ENCODE measurements around the gene SRRT. TPM values are rescaled to one million over a fixed set of nuclear protein-coding genes. Genes with fewer than 3 reads are reported as not detected.

Gene SRRT
- total and polyA plus RNA-seq, 2 donors (not counting 3 experiments of a cell fraction or from before 2014, with no cell fraction given), result 58.6 to 199 TPM

- H3K27ac ChIP-seq (ENCODE audit: insufficient read depth, low read depth, low read length), result peak overlapping the region; percentile 89
- peak overlapping the region; percentile 87 for H2AFZ ChIP-seq (ENCODE audit: low read depth, low read length)
- H3K9me3 ChIP-seq (replicated peaks; ENCODE audit: control insufficient read depth, insufficient read depth, low read length), result no peaks in the 10 kb centered on the region
- DNase-seq (ENCODE audit: low read depth, low spot score) (no peak), FAIRE-seq (no peak)
- dilution Hi-C loops (cut with MboI; ENCODE audit: extremely low pct_ligation_motif_present, low sequenced_read_pairs), result no loop called here
- intact Hi-C loops (cut with micrococcal nuclease), result loop anchor here (2.0 kb wide), 1 partner anchor 21 kb away; the partner anchor contains the start of gene SLC12A9
- H4K20me1 ChIP-seq (replicated peaks; ENCODE audit: control insufficient read depth, extremely low read depth, insufficient read depth, low read length), result no peaks in the 10 kb centered on the region
- TF ChIP-seq MYC (IDR thresholded peaks at IDR 0.05; ENCODE audit: low read depth, low read length) (no peak), POLR2AphosphoS5 (IDR thresholded peaks at IDR 0.05; ENCODE audit: insufficient read depth, low read depth, low read length) (no peak), JUN (IDR thresholded peaks at IDR 0.05; ENCODE audit: borderline replicate concordance, insufficient read depth, insufficient read length, low read depth) (no peak), GATA2 (IDR thresholded peaks at IDR 0.05; ENCODE audit: insufficient read depth, insufficient read length, low read depth, low read length) (no peak), EZH2 (IDR thresholded peaks at IDR 0.05; ENCODE audit: borderline replicate concordance, low read depth, low read length, severe bottlenecking) (no peak), POLR2A (IDR thresholded peaks at IDR 0.05; ENCODE audit: low read depth, low read length) (no peak), FOS (IDR thresholded peaks at IDR 0.05; ENCODE audit: borderline replicate concordance, insufficient read depth, low read length) (no peak)
- TF ChIP-seq, protein P1, sequence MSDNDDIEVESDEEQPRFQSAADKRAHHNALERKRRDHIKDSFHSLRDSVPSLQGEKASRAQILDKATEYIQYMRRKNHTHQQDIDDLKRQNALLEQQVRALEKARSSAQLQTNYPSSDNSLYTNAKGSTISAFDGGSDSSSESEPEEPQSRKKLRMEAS (IDR thresholded peaks at IDR 0.05; ENCODE audit: insufficient read depth, insufficient read length), result no peak
- TF ChIP-seq, protein P2, sequence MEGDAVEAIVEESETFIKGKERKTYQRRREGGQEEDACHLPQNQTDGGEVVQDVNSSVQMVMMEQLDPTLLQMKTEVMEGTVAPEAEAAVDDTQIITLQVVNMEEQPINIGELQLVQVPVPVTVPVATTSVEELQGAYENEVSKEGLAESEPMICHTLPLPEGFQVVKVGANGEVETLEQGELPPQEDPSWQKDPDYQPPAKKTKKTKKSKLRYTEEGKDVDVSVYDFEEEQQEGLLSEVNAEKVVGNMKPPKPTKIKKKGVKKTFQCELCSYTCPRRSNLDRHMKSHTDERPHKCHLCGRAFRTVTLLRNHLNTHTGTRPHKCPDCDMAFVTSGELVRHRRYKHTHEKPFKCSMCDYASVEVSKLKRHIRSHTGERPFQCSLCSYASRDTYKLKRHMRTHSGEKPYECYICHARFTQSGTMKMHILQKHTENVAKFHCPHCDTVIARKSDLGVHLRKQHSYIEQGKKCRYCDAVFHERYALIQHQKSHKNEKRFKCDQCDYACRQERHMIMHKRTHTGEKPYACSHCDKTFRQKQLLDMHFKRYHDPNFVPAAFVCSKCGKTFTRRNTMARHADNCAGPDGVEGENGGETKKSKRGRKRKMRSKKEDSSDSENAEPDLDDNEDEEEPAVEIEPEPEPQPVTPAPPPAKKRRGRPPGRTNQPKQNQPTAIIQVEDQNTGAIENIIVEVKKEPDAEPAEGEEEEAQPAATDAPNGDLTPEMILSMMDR (IDR thresholded peaks at IDR 0.05; ENCODE audit: extremely low read depth in 1 of 2, insufficient read depth in 1 of 2, low read depth in 1 of 2, low read length in 2 of 2), result no peak
- peaks cover 46% of the 10 kb centered on the region for H3K79me2 ChIP-seq (ENCODE audit: control insufficient read depth, insufficient read depth, low read length)
- POLR2A ChIA-PET, result interaction anchor here (0.6 kb wide), 1 partner anchor 269 kb away, joined by 3 read pairs; no protein-coding TSS in a partner anchor
- H3K4me2 ChIP-seq (ENCODE audit: insufficient read depth, low read length), result peak overlapping the region; percentile 88
- H3K4me3 ChIP-seq (replicated peaks in 1 of 3; ENCODE audit: insufficient read depth in 1 of 3, low read depth in 1 of 3, low read length in 3 of 3), result peak overlapping the region in 2 of 3 experiments; percentile 59 to 79
- peak overlapping the region; percentile 93 for H3K9ac ChIP-seq (replicated peaks; ENCODE audit: extremely low read depth, insufficient read depth, low read length)
- H3K9me1 ChIP-seq (replicated peaks; ENCODE audit: control insufficient read depth, extremely low read depth, insufficient read depth, low read length), result no peaks in the 10 kb centered on the region
- H3K27me3 ChIP-seq (ENCODE audit: control insufficient read depth in 2 of 2, insufficient read depth in 2 of 2, low read length in 2 of 2), result no peaks in the 10 kb centered on the region
- peaks cover 19% of the 10 kb centered on the region for H3K4me1 ChIP-seq (ENCODE audit: control insufficient read depth, extremely low read depth, insufficient read depth, low read length)
- H3K36me3 ChIP-seq (ENCODE audit: control insufficient read depth in 2 of 2, extremely low read depth in 1 of 2, insufficient read depth in 2 of 2, low read length in 2 of 2), result peaks cover 17 to 20% of the 10 kb centered on the region in 2 experiments
- CTCF ChIA-PET, result no interaction called here
- BruUV-seq (replicated peaks), result no TSS peak
Observed at GRCh38 chr7:100874300-100874576, 665 bp upstream of the SRRT start.
